H1 (cell line): ENCODE results near the gene EIF4EBP3. TPM values are rescaled to one million over a fixed set of nuclear protein-coding genes. Genes with fewer than 3 reads are reported as not detected.

Source experiments
- CTCF ChIA-PET: fragments of 300-600 bp; sonication (Branson Sonifier 250); formaldehyde crosslinking; loops from one replicate; lab custom pipeline; 2021; ENCODE audit not compliant: partially characterized antibody; lab: Charles Lee
- POLR2A ChIA-PET: fragments of 300-600 bp; sonication (Branson Sonifier 250); formaldehyde crosslinking; loops from one replicate; lab custom pipeline; 2021; ENCODE audit warnings: inconsistent platforms; ENCODE audit not compliant: partially characterized antibody; lab: Charles Lee
- DNase-seq, 2 experiments: peaks; one replicate each; pipeline versions ENCODE4 v3.0.0 to v3.0.0-alpha.2; 2010 to 2022; ENCODE audit warnings: low spot score in 2 of 2, low read depth in 1 of 2, mixed read lengths in 1 of 2
- FAIRE-seq: peaks from 2 replicates; lab custom pipeline; 2011; peaks lifted over from hg19 to GRCh38; lab: Jason Lieb, UNC
- H2AFZ ChIP-seq: 2 replicates; pipeline ENCODE4 v1.8.1; 2012; ENCODE audit warnings: low read length, inconsistent platforms
- H2AK5ac ChIP-seq: 2 replicates; pipeline ENCODE4 v1.6.1; 2013; ENCODE audit warnings: low read depth, low read length
- H2BK120ac ChIP-seq: replicated peaks from 2 replicates; pipeline ENCODE3; 2013; ENCODE audit warnings: low read depth, low read length, inconsistent platforms
- H2BK12ac ChIP-seq: 2 replicates; pipeline ENCODE4 v1.6.1; 2013; ENCODE audit warnings: low read depth, low read length
- H2BK15ac ChIP-seq: 2 replicates; pipeline ENCODE4 v1.6.1; 2013; ENCODE audit warnings: low read length
- H2BK20ac ChIP-seq: 2 replicates; pipeline ENCODE4 v1.6.1; 2013; ENCODE audit warnings: low read length
- H2BK5ac ChIP-seq: 2 replicates; pipeline ENCODE4 v1.6.1; 2013; ENCODE audit warnings: low read depth, low read length
- H3K14ac ChIP-seq: 2 replicates; pipeline ENCODE4 v1.6.1; 2013; ENCODE audit warnings: inconsistent platforms; ENCODE audit not compliant: insufficient read length
- H3K18ac ChIP-seq: 2 replicates; pipeline ENCODE4 v1.6.1; 2013; ENCODE audit warnings: low read length; ENCODE audit errors: extremely low read depth
- H3K23ac ChIP-seq: 2 replicates; pipeline ENCODE4 v1.6.1; 2013; ENCODE audit warnings: inconsistent platforms; ENCODE audit not compliant: insufficient read length
- H3K23me2 ChIP-seq: 2 replicates; pipeline ENCODE4 v1.6.1; 2013; ENCODE audit warnings: low read depth, low read length
- H3K27ac ChIP-seq: 2 replicates; pipeline ENCODE4 v1.6.1; 2011; ENCODE audit warnings: low read depth, low read length, inconsistent platforms
- H3K27me3 ChIP-seq, 4 experiments: replicated peaks in 1 of 4; 1 replicate in 1 of 4; 2 replicates in 3 of 4; pipeline versions ENCODE4 v1.6.1 to v1.8.1; 2011 to 2013; ENCODE audit warnings: low read length in 3 of 4, mild to moderate bottlenecking in 3 of 4, inconsistent platforms in 2 of 4, mixed read lengths in 2 of 4, moderate library complexity in 1 of 4; ENCODE audit not compliant: control insufficient read depth in 3 of 4, insufficient read depth in 3 of 4; ENCODE audit errors: extremely low read depth in 1 of 4
- H3K36me3 ChIP-seq, 4 experiments: 2 replicates each; pipeline versions ENCODE4 v1.6.1 to v1.8.1; 2011 to 2013; ENCODE audit warnings: mild to moderate bottlenecking in 4 of 4, low read length in 3 of 4, moderate library complexity in 2 of 4, control low read depth in 1 of 4, inconsistent platforms in 1 of 4; ENCODE audit not compliant: insufficient read depth in 4 of 4, control insufficient read depth in 2 of 4
- H3K4ac ChIP-seq: replicated peaks from 2 replicates; pipeline ENCODE3; 2013; ENCODE audit warnings: low read length, low read depth, mixed read lengths, inconsistent platforms; ENCODE audit not compliant: insufficient read length
- H3K4me1 ChIP-seq, 4 experiments: replicated peaks in 1 of 4; 1 replicate in 1 of 4; 2 replicates in 3 of 4; pipeline versions ENCODE4 v1.6.1 to v1.8.1; 2011 to 2013; ENCODE audit warnings: low read length in 3 of 4, inconsistent platforms in 2 of 4, mixed read lengths in 1 of 4; ENCODE audit not compliant: insufficient read depth in 4 of 4, control insufficient read depth in 3 of 4
- H3K4me2 ChIP-seq, 2 experiments: 2 replicates each; pipeline versions ENCODE4 v1.6.1 to v1.8.1; 2011 to 2013; ENCODE audit warnings: low read depth in 2 of 2, low read length in 2 of 2, control low read depth in 1 of 2, inconsistent platforms in 1 of 2, mild to moderate bottlenecking in 1 of 2; ENCODE audit not compliant: insufficient read depth in 1 of 2
- H3K4me3 ChIP-seq, 4 experiments: fragments of 200-600, 300-600 bp in 1 of 4; sonication (generic), shearing (Covaris generic), sonication (Bioruptor Twin) in 1 of 4; 2 replicates each; pipeline versions ENCODE4 v1.5.1 to v1.8.1; 2011 to 2016; ENCODE audit warnings: low read length in 4 of 4, low read depth in 3 of 4, control low read depth in 2 of 4, inconsistent platforms in 2 of 4, mild to moderate bottlenecking in 2 of 4, mixed read lengths in 1 of 4, moderate library complexity in 1 of 4; ENCODE audit not compliant: insufficient read depth in 2 of 4; ENCODE audit errors: extremely low read depth in 1 of 4
- H3K56ac ChIP-seq: replicated peaks from 2 replicates; pipeline ENCODE3; 2013; ENCODE audit warnings: low read depth, mild to moderate bottlenecking, mixed read lengths, low read length, inconsistent platforms; ENCODE audit not compliant: insufficient read length
- H3K79me1 ChIP-seq: 2 replicates; pipeline ENCODE4 v1.6.1; 2013; ENCODE audit warnings: low read depth, low read length, control low read depth
- H3K79me2 ChIP-seq, 2 experiments: 2 replicates each; pipeline versions ENCODE4 v1.6.1 to v1.8.1; 2012 to 2013; ENCODE audit warnings: low read length in 2 of 2, mild to moderate bottlenecking in 2 of 2, inconsistent platforms in 1 of 2; ENCODE audit not compliant: insufficient read depth in 2 of 2, control insufficient read depth in 1 of 2
- H3K9ac ChIP-seq, 4 experiments: replicated peaks in 1 of 4; 1 replicate in 1 of 4; 2 replicates in 3 of 4; pipeline versions ENCODE4 v1.6.1 to v1.8.1; 2011 to 2013; ENCODE audit warnings: low read depth in 3 of 4, low read length in 3 of 4, control low read depth in 2 of 4, mild to moderate bottlenecking in 2 of 4, moderate library complexity in 2 of 4, inconsistent platforms in 1 of 4; ENCODE audit errors: extremely low read depth in 1 of 4
- H3K9me3 ChIP-seq, 2 experiments: 2 replicates each; pipeline versions ENCODE4 v1.6.1 to v1.8.1; 2012 to 2013; ENCODE audit warnings: mild to moderate bottlenecking in 2 of 2, moderate library complexity in 2 of 2, control low read depth in 1 of 2, inconsistent platforms in 1 of 2, low read depth in 1 of 2, low read length in 1 of 2, mixed read lengths in 1 of 2; ENCODE audit not compliant: insufficient read depth in 2 of 2
- H4K20me1 ChIP-seq, 2 experiments: replicated peaks in 1 of 2; 2 replicates each; pipeline versions ENCODE3 to v1.8.1; 2011 to 2013; ENCODE audit warnings: inconsistent platforms in 2 of 2, low read length in 2 of 2, mild to moderate bottlenecking in 1 of 2; ENCODE audit not compliant: insufficient read depth in 2 of 2, control insufficient read depth in 1 of 2
- H4K5ac ChIP-seq: 2 replicates; pipeline ENCODE4 v1.6.1; 2013; ENCODE audit warnings: low read length, low read depth, mixed read lengths, inconsistent platforms; ENCODE audit not compliant: insufficient read length
- H4K8ac ChIP-seq: 2 replicates; pipeline ENCODE4 v1.8.0; 2013; ENCODE audit warnings: mild to moderate bottlenecking, moderate library complexity, low read length, inconsistent platforms; ENCODE audit not compliant: insufficient read depth; ENCODE audit errors: extremely low read depth
- H4K91ac ChIP-seq: replicated peaks from 2 replicates; pipeline ENCODE3; 2013; ENCODE audit warnings: low read length, mixed read lengths, inconsistent platforms; ENCODE audit not compliant: insufficient read length
- CREB1 ChIP-seq: IDR thresholded peaks from 2 replicates; pipeline ENCODE4 v1.6.1; 2012; ENCODE audit warnings: inconsistent platforms
- RNF2 ChIP-seq: fragments of 200-900, 300-1000 bp; sonication (generic); IDR thresholded peaks from 2 replicates; pipeline ENCODE4 v1.7.1; 2016; ENCODE audit warnings: borderline replicate concordance, low read depth, mild to moderate bottlenecking, antibody characterized with exemption, low read length; ENCODE audit not compliant: poor library complexity, severe bottlenecking; ENCODE audit errors: missing control alignments
- WGBS, 2 experiments: shearing (Covaris generic) in 1 of 2; methylation state at CpG; one replicate each; pipeline versions ENCODE4 v1.1.6 to v1.1.7; 2013 to 2015; ENCODE audit warnings: low lambda C conversion rate in 2 of 2, mixed read lengths in 2 of 2, inconsistent platforms in 1 of 2, low coverage in 1 of 2, missing lambda C conversion rate in 1 of 2; ENCODE audit not compliant: insufficient replicate concordance in 2 of 2, insufficient coverage in 1 of 2, insufficient read length in 1 of 2; ENCODE audit errors: extremely low coverage in 1 of 2, missing lambda C conversion rate in 1 of 2; 5-methylcytosine and 5-hydroxymethylcytosine counted together
- polyA plus RNA-seq, 7 experiments: library from polyadenylated mRNA; depleted of rRNA in 3 of 7; stranded (reverse) in 5 of 7; unstranded in 2 of 7; fragments of >200 nt in 5 of 7; fragments of 200-250 nt in 2 of 7; gene quantifications; 1 replicate in 5 of 7; 2 replicates in 1 of 7; 4 replicates in 1 of 7; pipeline versions ENCODE4 v1.2.1 to v1.2.3, GENCODE V29; 2011 to 2013; ENCODE audit warnings: missing spikeins in 2 of 7, mixed read lengths in 2 of 7
- total RNA-seq: library from RNA; stranded (reverse); fragmentation: NEBNext Ultra II Directional; extraction: Animal tissue kit (Norgen Biotek cat#: 25700); gene quantifications from 2 replicates; pipeline ENCODE4 v1.2.1, GENCODE V29; 2021

EIF4EBP3 gene
- total and polyA plus RNA-seq, 2 of the 8 experiments (the other 6 are each of a cell fraction or from before 2014, with no cell fraction given): 11.1 to 11.7 TPM

GRCh38 chr5:140571105-140571504, 23.6 kb downstream of the EIF4EBP3 start:
- Histone ChIP-seq H2AFZ (no peak overlapping the region), H3K4me2 (no peak overlapping the region), H3K23me2 (no peaks in the 10 kb centered on the region), H2BK12ac (no peak overlapping the region), H3K79me1 (no peaks in the 10 kb centered on the region; the same call in 1 of the 2 replicates), H3K14ac (no peak overlapping the region), H3K27ac (no peak overlapping the region), H2BK20ac (no peak overlapping the region), H3K4ac (no peak overlapping the region), H3K79me2 (no peaks in the 10 kb centered on the region; a peak in 1 of 4 replicates), H2AK5ac (no peak overlapping the region), H4K91ac (no peak overlapping the region), H2BK120ac (no peak overlapping the region), H4K5ac (no peak overlapping the region), H3K23ac (no peak overlapping the region), H4K20me1 (no peaks in the 10 kb centered on the region), H3K56ac (no peak overlapping the region), H2BK15ac (no peak overlapping the region), H2BK5ac (no peak overlapping the region), H3K18ac (no peak overlapping the region), H3K4me1 (no peaks in the 10 kb centered on the region), H4K8ac (no peak overlapping the region), H3K4me3 (no peak overlapping the region), H3K9me3 (no peaks in the 10 kb centered on the region), H3K36me3 (peaks cover 0 to 18% (median 13%) of the 10 kb centered on the region in 4 experiments; a peak in 4 of 8 replicates), H3K27me3 (no peaks in the 10 kb centered on the region), H3K9ac (no peak overlapping the region)
- ChIA-PET CTCF (interaction anchor here (1.0 to 1.8 kb wide), 4 partner anchors 23 to 151 kb away, joined by 3 to 7 read pairs (median 4); partner anchors contain the start of gene EIF4EBP3), POLR2A (interaction anchor here (1.7 to 10.0 kb wide), 2 partner anchors 20 to 68 kb away, joined by 3 to 94 read pairs; partner anchors contain the start of genes EIF4EBP3 and TMCO6)
- FAIRE-seq (no peak), DNase-seq (no peak)
- TF ChIP-seq CREB1 (no peak), RNF2 (no peak)
- WGBS, 2 experiments: 74% methylated on average over 5 of the region's 5 CpGs; no CpG with 5 or more reads in 1 of the 2 experiments
